Neuronal stem cell (in vitro differentiated cells): ENCODE measurements around the gene KRT6A.

Experiments
- DNase-seq: peaks from one replicate; pipeline ENCODE4 v3.0.0-alpha.2; 2013; ENCODE audit warnings: low spot score
- H2AFZ ChIP-seq: one replicate; pipeline ENCODE4 v1.6.1; 2013; ENCODE audit warnings: mild to moderate bottlenecking, low read length, inconsistent platforms
- H2AK5ac ChIP-seq: 2 replicates; pipeline ENCODE4 v1.6.1; 2013; ENCODE audit warnings: low read depth, mild to moderate bottlenecking, inconsistent platforms, low read length, moderate library complexity, mixed read lengths
- H2BK120ac ChIP-seq: 2 replicates; pipeline ENCODE4 v1.6.1; 2013; ENCODE audit warnings: low read depth, mild to moderate bottlenecking, inconsistent platforms, low read length, moderate library complexity, mixed read lengths
- H2BK12ac ChIP-seq: one replicate; pipeline ENCODE4 v1.6.1; 2013; ENCODE audit warnings: low read length, inconsistent platforms
- H2BK15ac ChIP-seq: 2 replicates; pipeline ENCODE4 v1.6.1; 2013; ENCODE audit warnings: mild to moderate bottlenecking, low read length, inconsistent platforms, mixed read lengths
- H2BK5ac ChIP-seq: one replicate; pipeline ENCODE4 v1.6.1; 2013; ENCODE audit warnings: inconsistent platforms, mild to moderate bottlenecking, low read length, moderate library complexity
- H3K14ac ChIP-seq: one replicate; pipeline ENCODE4 v1.6.1; 2013; ENCODE audit warnings: low read length, inconsistent platforms
- H3K18ac ChIP-seq: 2 replicates; pipeline ENCODE4 v1.6.1; 2013; ENCODE audit warnings: low read length, inconsistent platforms
- H3K23ac ChIP-seq: 2 replicates; pipeline ENCODE4 v1.6.1; 2013; ENCODE audit warnings: low read depth, mild to moderate bottlenecking, mixed read lengths, low read length, inconsistent platforms; ENCODE audit not compliant: poor library complexity
- H3K27ac ChIP-seq: replicated peaks from 3 replicates; pipeline ENCODE4 v1.5.1; 2013; ENCODE audit warnings: low read length, inconsistent platforms
- H3K27me3 ChIP-seq, 3 experiments: 2 replicates each; pipeline ENCODE4 v1.6.1; 2013; ENCODE audit warnings: low read length in 3 of 3, mild to moderate bottlenecking in 2 of 3, inconsistent platforms in 1 of 3, low read depth in 1 of 3, mixed read lengths in 1 of 3, moderate library complexity in 1 of 3; ENCODE audit not compliant: control insufficient read depth in 3 of 3, insufficient read depth in 3 of 3
- H3K36me3 ChIP-seq, 2 donors: replicated peaks in 1 of 2; 2 replicates each; pipeline ENCODE4 v1.6.1; 2013; ENCODE audit warnings: low read length in 2 of 2; ENCODE audit not compliant: control insufficient read depth in 2 of 2, insufficient read depth in 2 of 2
- H3K4ac ChIP-seq: 2 replicates; pipeline ENCODE4 v1.6.1; 2013; ENCODE audit warnings: inconsistent platforms, mild to moderate bottlenecking, low read length, moderate library complexity
- H3K4me1 ChIP-seq, 2 donors: 1 replicate in 1 of 2; 2 replicates in 1 of 2; pipeline ENCODE4 v1.6.1; 2013; ENCODE audit warnings: low read length in 2 of 2, low read depth in 1 of 2; ENCODE audit not compliant: control insufficient read depth in 2 of 2, insufficient read depth in 1 of 2
- H3K4me2 ChIP-seq: one replicate; pipeline ENCODE4 v1.6.1; 2013; ENCODE audit warnings: mild to moderate bottlenecking, low read length, inconsistent platforms; ENCODE audit not compliant: insufficient read depth, poor library complexity, severe bottlenecking
- H3K4me3 ChIP-seq, 2 donors: 2 replicates each; pipeline ENCODE4 v1.5.1; 2013; ENCODE audit warnings: low read length in 2 of 2, mild to moderate bottlenecking in 2 of 2, inconsistent platforms in 1 of 2, moderate library complexity in 1 of 2
- H3K79me1 ChIP-seq: one replicate; pipeline ENCODE4 v1.6.1; 2013; ENCODE audit warnings: low read depth, mild to moderate bottlenecking, inconsistent platforms, low read length, moderate library complexity
- H3K9ac ChIP-seq: one replicate; pipeline ENCODE4 v1.6.1; 2013; ENCODE audit warnings: mild to moderate bottlenecking, low read depth, low read length, inconsistent platforms; ENCODE audit not compliant: poor library complexity
- H3K9me3 ChIP-seq, 2 donors: replicated peaks in 1 of 2; 2 replicates each; pipeline versions ENCODE3 to v1.6.1; 2013; ENCODE audit warnings: low read length in 2 of 2, mild to moderate bottlenecking in 2 of 2, inconsistent platforms in 1 of 2, low read depth in 1 of 2, mixed read lengths in 1 of 2, moderate library complexity in 1 of 2; ENCODE audit not compliant: control insufficient read depth in 2 of 2, insufficient read depth in 1 of 2
- H4K8ac ChIP-seq: one replicate; pipeline ENCODE4 v1.6.1; 2013; ENCODE audit warnings: low read depth, mild to moderate bottlenecking, inconsistent platforms, low read length, moderate library complexity
- H4K91ac ChIP-seq: one replicate; pipeline ENCODE4 v1.6.1; 2013; ENCODE audit warnings: low read length, low read depth, mild to moderate bottlenecking, inconsistent platforms; ENCODE audit not compliant: poor library complexity
- WGBS, 2 donors: extraction: QIAGEN DNeasy Blood & Tissue Kit; methylation state at CpG; one replicate each; pipeline ENCODE4 v1.1.7; 2013; ENCODE audit warnings: missing lambda C conversion rate in 2 of 2, mixed read lengths in 1 of 2; ENCODE audit not compliant: insufficient read length in 2 of 2, insufficient replicate concordance in 1 of 2; ENCODE audit errors: extremely low coverage in 2 of 2; 5-methylcytosine and 5-hydroxymethylcytosine counted together

The KRT6A gene

GRCh38 chr12:52528641-52529143 lies 35.6 kb upstream of the KRT6A start:
- Histone ChIP-seq H2AFZ (no peak overlapping the region), H3K4me3 (no peak overlapping the region), H3K4ac (no peak overlapping the region), H4K91ac (no peak overlapping the region), H3K23ac (no peak overlapping the region), H3K9me3 (no peaks in the 10 kb centered on the region), H3K27ac (no peak overlapping the region), H4K8ac (no peak overlapping the region), H3K9ac (no peak overlapping the region), H3K36me3 (no peaks in the 10 kb centered on the region), H3K27me3 (peaks cover 0 to 3% (median 0%) of the 10 kb centered on the region in 3 experiments), H3K79me1 (no peaks in the 10 kb centered on the region), H3K4me1 (peaks cover 0 to 6% of the 10 kb centered on the region in 2 donors), H2BK120ac (no peak overlapping the region), H2BK15ac (no peak overlapping the region), H2BK5ac (no peak overlapping the region), H3K18ac (no peak overlapping the region), H2BK12ac (no peak overlapping the region), H3K14ac (no peak overlapping the region), H2AK5ac (no peak overlapping the region), H3K4me2 (no peak overlapping the region)
- WGBS, 2 donors = no CpG with 5 or more reads among the region's 8 CpGs
- DNase-seq = no peak

- no peak overlapping the region for H2BK120ac ChIP-seq
- no peak overlapping the region for H3K27ac ChIP-seq
- H3K79me1 ChIP-seq = no peaks in the 10 kb centered on the region
- H2BK5ac ChIP-seq = no peak overlapping the region
- H3K4ac ChIP-seq = no peak overlapping the region
- peaks cover 0 to 8% of the 10 kb centered on the region in 2 donors for H3K4me1 ChIP-seq
- H2AK5ac ChIP-seq = no peak overlapping the region
- no peak overlapping the region for H2BK12ac ChIP-seq
- H3K9ac ChIP-seq = no peak overlapping the region
- no peaks in the 10 kb centered on the region for H3K9me3 ChIP-seq
- H3K14ac ChIP-seq = no peak overlapping the region
- H3K27me3 ChIP-seq = peaks cover 0 to 7% (median 0%) of the 10 kb centered on the region in 3 experiments
- H4K91ac ChIP-seq = no peak overlapping the region
- no peak overlapping the region for H3K4me2 ChIP-seq
- WGBS, 2 donors = no CpG with 5 or more reads among the region's 4 CpGs
- no peaks in the 10 kb centered on the region for H3K36me3 ChIP-seq
- no peak overlapping the region for H3K23ac ChIP-seq
- H4K8ac ChIP-seq = no peak overlapping the region
- no peak for DNase-seq
- no peak overlapping the region for H2AFZ ChIP-seq
- no peak overlapping the region for H2BK15ac ChIP-seq
- H3K18ac ChIP-seq = no peak overlapping the region
- H3K4me3 ChIP-seq = no peak overlapping the region
Observed at GRCh38 chr12:52527121-52527800, 34.2 kb upstream of the KRT6A start.

GRCh38 chr12:52526511-52526951 lies 33.5 kb upstream of the KRT6A start:
- Histone ChIP-seq H3K9ac (no peak overlapping the region), H3K4ac (no peak overlapping the region), H3K4me2 (no peak overlapping the region), H3K23ac (no peak overlapping the region), H3K9me3 (no peaks in the 10 kb centered on the region), H3K79me1 (no peaks in the 10 kb centered on the region), H3K14ac (no peak overlapping the region), H3K36me3 (no peaks in the 10 kb centered on the region), H4K91ac (no peak overlapping the region), H4K8ac (no peak overlapping the region), H3K4me3 (no peak overlapping the region), H3K4me1 (peaks cover 0 to 8% of the 10 kb centered on the region in 2 donors), H2BK120ac (no peak overlapping the region), H2BK15ac (no peak overlapping the region), H2BK5ac (no peak overlapping the region), H3K18ac (no peak overlapping the region), H3K27ac (no peak overlapping the region), H2AFZ (no peak overlapping the region), H2AK5ac (no peak overlapping the region), H3K27me3 (peaks cover 0 to 10% (median 0%) of the 10 kb centered on the region in 3 experiments), H2BK12ac (no peak overlapping the region)
- no peak for DNase-seq
- no CpG with 5 or more reads among the region's 8 CpGs for WGBS, 2 donors

- peak overlapping the region; percentile 50 for H3K18ac ChIP-seq
- H2AFZ ChIP-seq = no peak overlapping the region
- no peak overlapping the region for H3K4me3 ChIP-seq
- H2BK120ac ChIP-seq = no peak overlapping the region
- no peak overlapping the region for H3K27ac ChIP-seq
- H2AK5ac ChIP-seq = no peak overlapping the region
- WGBS, 2 donors = no CpG with 5 or more reads among the region's 13 CpGs
- no peaks in the 10 kb centered on the region for H3K9me3 ChIP-seq
- H3K36me3 ChIP-seq = no peaks in the 10 kb centered on the region
- no peak overlapping the region for H3K9ac ChIP-seq
- H2BK12ac ChIP-seq = no peak overlapping the region
- H4K8ac ChIP-seq = no peak overlapping the region
- no peak overlapping the region for H3K4me2 ChIP-seq
- H2BK15ac ChIP-seq = no peak overlapping the region
- H2BK5ac ChIP-seq = no peak overlapping the region
- H3K23ac ChIP-seq = no peak overlapping the region
- H3K79me1 ChIP-seq = no peaks in the 10 kb centered on the region
- H3K4ac ChIP-seq = no peak overlapping the region
- H3K4me1 ChIP-seq = peaks cover 0 to 8% of the 10 kb centered on the region in 2 donors
- peaks cover 0 to 10% (median 0%) of the 10 kb centered on the region in 3 experiments for H3K27me3 ChIP-seq
- DNase-seq = no peak
- H3K14ac ChIP-seq = no peak overlapping the region
- H4K91ac ChIP-seq = peak overlapping the region; percentile 19
Observed at GRCh38 chr12:52525661-52526499, 32.8 kb upstream of the KRT6A start.
